Hepatocyte (in vitro differentiated cells): ENCODE data around the gene SNTG2. TPM values are rescaled to one million over a fixed set of nuclear protein-coding genes. Genes with fewer than 3 reads are reported as not detected.

Experiments used
- DNase-seq: peaks from one replicate; pipeline ENCODE4 v3.0.0-alpha.2; 2016; ENCODE audit warnings: low spot score
- H2AFZ ChIP-seq: fragments of 200-600 bp; sonication (generic); 2 replicates; pipeline ENCODE4 v1.6.0; 2016; ENCODE audit warnings: antibody characterized with exemption, mild to moderate bottlenecking
- H3K27ac ChIP-seq: fragments of 200-600 bp; sonication (generic); 2 replicates; pipeline ENCODE4 v1.5.1; 2016; ENCODE audit warnings: mild to moderate bottlenecking
- H3K27me3 ChIP-seq: fragments of 200-600 bp; sonication (generic); 2 replicates; pipeline ENCODE4 v1.6.1; 2016
- H3K36me3 ChIP-seq: fragments of 200-600 bp; sonication (generic); replicated peaks from 2 replicates; pipeline ENCODE4 v1.5.1; 2016; ENCODE audit warnings: low read depth; ENCODE audit not compliant: insufficient read depth
- H3K4me1 ChIP-seq: fragments of 200-600 bp; sonication (generic); 2 replicates; pipeline ENCODE4 v1.5.1; 2016; ENCODE audit warnings: mild to moderate bottlenecking, moderate library complexity; ENCODE audit not compliant: insufficient read depth
- H3K4me2 ChIP-seq: fragments of 200-600 bp; sonication (generic); 2 replicates; pipeline ENCODE4 v1.6.0; 2016
- H3K4me3 ChIP-seq: fragments of 200-600 bp; sonication (generic); 2 replicates; pipeline ENCODE4 v1.5.1; 2016; ENCODE audit warnings: mild to moderate bottlenecking
- H3K79me2 ChIP-seq: fragments of 200-600 bp; sonication (generic); 2 replicates; pipeline ENCODE4 v1.6.0; 2017; ENCODE audit warnings: mild to moderate bottlenecking
- H3K9me2 ChIP-seq: fragments of 200-600 bp; sonication (generic); replicated peaks from 2 replicates; pipeline ENCODE4 v1.6.0; 2017; ENCODE audit warnings: mild to moderate bottlenecking; ENCODE audit not compliant: insufficient read depth
- H3K9me3 ChIP-seq: fragments of 200-600 bp; sonication (generic); 2 replicates; pipeline ENCODE4 v1.5.1; 2016; ENCODE audit warnings: low read depth, mild to moderate bottlenecking
- H4K20me1 ChIP-seq: fragments of 200-600 bp; sonication (generic); 2 replicates; pipeline ENCODE4 v1.6.0; 2016; ENCODE audit warnings: mild to moderate bottlenecking; ENCODE audit not compliant: insufficient read depth, poor library complexity, severe bottlenecking
- EZH2 ChIP-seq: fragments of 200-600 bp; sonication (generic); IDR thresholded peaks from 2 replicates; pipeline ENCODE4 v1.6.1; 2016; ENCODE audit warnings: antibody characterized with exemption, mild to moderate bottlenecking, borderline replicate concordance
- EZH2phosphoT487 ChIP-seq: fragments of 200-600 bp; sonication (generic); IDR thresholded peaks from one replicate; pipeline ENCODE4 v1.6.1; 2018; ENCODE audit warnings: antibody characterized with exemption, mild to moderate bottlenecking, low read depth, moderate library complexity; ENCODE audit not compliant: unreplicated experiment, severe bottlenecking
- WGBS: methylation state at CpG from one replicate; pipeline ENCODE4 v1.1.6; 2016; ENCODE audit warnings: low lambda C conversion rate; ENCODE audit errors: missing lambda C conversion rate; 5-methylcytosine and 5-hydroxymethylcytosine counted together
- polyA plus RNA-seq: library from polyadenylated mRNA; unstranded; fragments of >200 nt; fragmentation: Nextera tagmentation; extraction: Ambion mirVana; gene quantifications from 2 replicates; pipeline ENCODE4 v1.2.1, GENCODE V29; 2016
- total RNA-seq: library from RNA; depleted of rRNA; stranded (reverse); fragments of >200 nt; gene quantifications from 2 replicates; pipeline ENCODE4 v1.2.3, GENCODE V29; 2014
- TF ChIP-seq, protein P1 (sequence below): fragments of 200-600 bp; sonication (generic); IDR thresholded peaks from 2 replicates; pipeline ENCODE4 v1.5.1; 2016; ENCODE audit warnings: antibody characterized with exemption, mild to moderate bottlenecking; ENCODE audit not compliant: poor library complexity

SNTG2 gene
- total and polyA plus RNA-seq, 2 experiments from 2014 or later, result not detected

GRCh38 chr2:1360144-1360543 lies 409.5 kb downstream of the SNTG2 start:
- Histone ChIP-seq H3K9me3 (no peaks in the 10 kb centered on the region), H3K4me3 (no peak overlapping the region), H3K4me1 (no peaks in the 10 kb centered on the region), H3K79me2 (no peaks in the 10 kb centered on the region), H3K36me3 (no peaks in the 10 kb centered on the region), H4K20me1 (no peaks in the 10 kb centered on the region), H3K27me3 (no peaks in the 10 kb centered on the region), H3K27ac (no peak overlapping the region), H2AFZ (no peak overlapping the region), H3K4me2 (no peak overlapping the region), H3K9me2 (no peaks in the 10 kb centered on the region)
- no peak for DNase-seq
- 87% methylated on average over 1 of the region's 1 CpG for WGBS
- no peak for TF ChIP-seq EZH2phosphoT487
- TF ChIP-seq, protein P1, sequence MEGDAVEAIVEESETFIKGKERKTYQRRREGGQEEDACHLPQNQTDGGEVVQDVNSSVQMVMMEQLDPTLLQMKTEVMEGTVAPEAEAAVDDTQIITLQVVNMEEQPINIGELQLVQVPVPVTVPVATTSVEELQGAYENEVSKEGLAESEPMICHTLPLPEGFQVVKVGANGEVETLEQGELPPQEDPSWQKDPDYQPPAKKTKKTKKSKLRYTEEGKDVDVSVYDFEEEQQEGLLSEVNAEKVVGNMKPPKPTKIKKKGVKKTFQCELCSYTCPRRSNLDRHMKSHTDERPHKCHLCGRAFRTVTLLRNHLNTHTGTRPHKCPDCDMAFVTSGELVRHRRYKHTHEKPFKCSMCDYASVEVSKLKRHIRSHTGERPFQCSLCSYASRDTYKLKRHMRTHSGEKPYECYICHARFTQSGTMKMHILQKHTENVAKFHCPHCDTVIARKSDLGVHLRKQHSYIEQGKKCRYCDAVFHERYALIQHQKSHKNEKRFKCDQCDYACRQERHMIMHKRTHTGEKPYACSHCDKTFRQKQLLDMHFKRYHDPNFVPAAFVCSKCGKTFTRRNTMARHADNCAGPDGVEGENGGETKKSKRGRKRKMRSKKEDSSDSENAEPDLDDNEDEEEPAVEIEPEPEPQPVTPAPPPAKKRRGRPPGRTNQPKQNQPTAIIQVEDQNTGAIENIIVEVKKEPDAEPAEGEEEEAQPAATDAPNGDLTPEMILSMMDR, result no peak
- TF ChIP-seq EZH2, result no peak

GRCh38 chr2:1360557-1361250 lies 410.1 kb downstream of the SNTG2 start:
- WGBS, result 77% methylated on average over 6 of the region's 6 CpGs

GRCh38 chr2:1363367-1363766 lies 412.7 kb downstream of the SNTG2 start:
- Histone ChIP-seq H2AFZ (no peak overlapping the region), H4K20me1 (no peaks in the 10 kb centered on the region), H3K4me1 (no peaks in the 10 kb centered on the region), H3K36me3 (no peaks in the 10 kb centered on the region), H3K4me3 (no peak overlapping the region), H3K27ac (no peak overlapping the region), H3K9me2 (no peaks in the 10 kb centered on the region), H3K79me2 (no peaks in the 10 kb centered on the region), H3K27me3 (no peaks in the 10 kb centered on the region), H3K4me2 (no peak overlapping the region), H3K9me3 (no peaks in the 10 kb centered on the region)
- WGBS, result 95% methylated on average over 2 of the region's 2 CpGs
- TF ChIP-seq, protein P1, result no peak
- TF ChIP-seq EZH2 (no peak), EZH2phosphoT487 (no peak)
- no peak for DNase-seq

More at GRCh38 chr2:1360557-1361250, 410.1 kb downstream of the SNTG2 start:
- Histone ChIP-seq H3K4me2 (no peak overlapping the region), H3K9me3 (no peaks in the 10 kb centered on the region), H3K27ac (no peak overlapping the region), H3K4me1 (no peaks in the 10 kb centered on the region), H2AFZ (no peak overlapping the region), H3K36me3 (no peaks in the 10 kb centered on the region), H3K79me2 (no peaks in the 10 kb centered on the region), H4K20me1 (no peaks in the 10 kb centered on the region), H3K4me3 (no peak overlapping the region), H3K9me2 (no peaks in the 10 kb centered on the region), H3K27me3 (no peaks in the 10 kb centered on the region)
- DNase-seq, result no peak
- TF ChIP-seq EZH2phosphoT487, result no peak
- TF ChIP-seq EZH2, result no peak
- TF ChIP-seq, protein P1, result no peak
